Hair follicle dermal papilla cell (primary cell): Measurements from ENCODE around the gene ZNF837. TPM values are rescaled to one million over a fixed set of nuclear protein-coding genes. Genes with fewer than 3 reads are reported as not detected.

Source experiments
- small RNA-seq: library from RNA; depleted of rRNA; stranded (forward); fragments of <200 nt; gene quantifications from one replicate; pipeline ENCODE3, GENCODE V24; 2012
- total RNA-seq: library from RNA; depleted of rRNA; stranded (reverse); fragments of >200 nt; gene quantifications from 2 replicates; pipeline ENCODE4 v1.2.3, GENCODE V29; 2012

Gene ZNF837
- total RNA-seq: 3.2 and 3.6 TPM in 2 replicates

GRCh38 chr19:58380662-58381459 lies at the start of gene ZNF837:
TSS of gene ZNF837 (minus strand) at chr19:58381030. CDS start at chr19:58369332, 11,698 bp downstream.

GRCh38 chr19:58408152-58409009 lies 27.6 kb upstream of the ZNF837 start, which contains the start of gene ZNF584:
TSS of gene ZNF584 (plus strand) at chr19:58408649. CDS start at chr19:58409148, 499 bp downstream.

GRCh38 chr19:58395220-58395978 lies 14.6 kb upstream of the ZNF837 start, which contains the start of gene RNF225:
TSS of gene RNF225 (plus strand) at chr19:58395656. CDS start at chr19:58396090, 434 bp downstream.

GRCh38 chr19:58386576-58387337 lies 5.9 kb upstream of the ZNF837 start, which contains the start of gene RPS5:
TSS of gene RPS5 (plus strand) at chr19:58387269. CDS start at chr19:58388138, 869 bp downstream.

GRCh38 chr19:58362272-58362994 lies 18.4 kb downstream of the ZNF837 start, which contains the start of gene ZNF497:
TSS of gene ZNF497 (minus strand) at chr19:58362751. CDS start at chr19:58357635, 5,116 bp downstream.

GRCh38 chr19:58352760-58353671 lies 27.8 kb downstream of the ZNF837 start, which contains the start of gene A1BG:
TSS of gene A1BG (minus strand) at chr19:58353492. CDS start at chr19:58353437, 55 bp downstream.

GRCh38 chr19:58326914-58327726 lies 53.7 kb downstream of the ZNF837 start, which contains the start of gene ZSCAN22:
TSS of gene ZSCAN22 (plus strand) at chr19:58326994. CDS start at chr19:58334803, 7,809 bp downstream.

Small RNA genes lying within 50 kb of the gene (small RNA-seq; reads per million reads assigned to genes)
- gene MIR4754 (not detected), gene MIR6806 (not detected), gene RNA5SP473 (0.27 reads per million)

Other genes with a start within 250 kb of the ZNF837 start
- gene ZNF329, start 230.2 kb downstream of the ZNF837 start, total RNA-seq: 18.7 and 21.6 TPM in 2 replicates
- 22.0 and 28.7 TPM in 2 replicates for gene ZNF274, start 198.0 kb downstream of the ZNF837 start, total RNA-seq
- 33.3 and 46.7 TPM in 2 replicates for gene ZNF544, start 152.1 kb downstream of the ZNF837 start, total RNA-seq
- 11.3 and 12.8 TPM in 2 replicates for gene ZNF8, start 102.1 kb downstream of the ZNF837 start, total RNA-seq
- 26.4 and 31.9 TPM in 2 replicates for gene ERVK3-1, start 75.7 kb downstream of the ZNF837 start, total RNA-seq
- gene ZSCAN22, start 54.0 kb downstream of the ZNF837 start, total RNA-seq: 3.4 and 3.6 TPM in 2 replicates
- gene A1BG, start 27.5 kb downstream of the ZNF837 start, total RNA-seq: 3.2 and 9.2 TPM in 2 replicates
- gene ZNF497, start 18.3 kb downstream of the ZNF837 start, total RNA-seq: 0.81 and 1.2 TPM in 2 replicates
- 1,108 and 1,201 TPM in 2 replicates for gene RPS5, start 6.2 kb upstream of the ZNF837 start, total RNA-seq
- gene RNF225, start 14.6 kb upstream of the ZNF837 start, total RNA-seq: 0.32 TPM in 1 of 2 replicates, not detected in the other
- 15.8 and 18.3 TPM in 2 replicates for gene ZNF584, start 27.6 kb upstream of the ZNF837 start, total RNA-seq
- gene ZNF132, start 59.1 kb upstream of the ZNF837 start, total RNA-seq: 9.4 and 13.0 TPM in 2 replicates
- gene ZNF324B, start 70.6 kb upstream of the ZNF837 start, total RNA-seq: 12.1 and 12.5 TPM in 2 replicates
- 23.9 and 24.3 TPM in 2 replicates for gene ZNF324, start 86.0 kb upstream of the ZNF837 start, total RNA-seq
- 11.8 and 12.9 TPM in 2 replicates for gene ZNF446, start 95.3 kb upstream of the ZNF837 start, total RNA-seq
- gene SLC27A5, start 131.0 kb upstream of the ZNF837 start, total RNA-seq: 3.8 and 4.9 TPM in 2 replicates
- gene ZBTB45, start 138.8 kb upstream of the ZNF837 start, total RNA-seq: 9.4 and 12.3 TPM in 2 replicates
- 220 and 227 TPM in 2 replicates for gene TRIM28, start 163.0 kb upstream of the ZNF837 start, total RNA-seq
- gene CHMP2A, start 174.1 kb upstream of the ZNF837 start, total RNA-seq: 70.1 and 97.5 TPM in 2 replicates
- gene UBE2M, start 177.6 kb upstream of the ZNF837 start, total RNA-seq: 47.9 and 50.3 TPM in 2 replicates
- 27.4 and 27.6 TPM in 2 replicates for gene MZF1, start 192.3 kb upstream of the ZNF837 start, total RNA-seq